ENCODE results near the gene DVL2.
"Not testable (repeated sequence)": the region's sequence is repeated elsewhere in the genome, so short reads cannot be mapped to it uniquely, and the experiment has no call there.

The DVL2 gene

DNA sequence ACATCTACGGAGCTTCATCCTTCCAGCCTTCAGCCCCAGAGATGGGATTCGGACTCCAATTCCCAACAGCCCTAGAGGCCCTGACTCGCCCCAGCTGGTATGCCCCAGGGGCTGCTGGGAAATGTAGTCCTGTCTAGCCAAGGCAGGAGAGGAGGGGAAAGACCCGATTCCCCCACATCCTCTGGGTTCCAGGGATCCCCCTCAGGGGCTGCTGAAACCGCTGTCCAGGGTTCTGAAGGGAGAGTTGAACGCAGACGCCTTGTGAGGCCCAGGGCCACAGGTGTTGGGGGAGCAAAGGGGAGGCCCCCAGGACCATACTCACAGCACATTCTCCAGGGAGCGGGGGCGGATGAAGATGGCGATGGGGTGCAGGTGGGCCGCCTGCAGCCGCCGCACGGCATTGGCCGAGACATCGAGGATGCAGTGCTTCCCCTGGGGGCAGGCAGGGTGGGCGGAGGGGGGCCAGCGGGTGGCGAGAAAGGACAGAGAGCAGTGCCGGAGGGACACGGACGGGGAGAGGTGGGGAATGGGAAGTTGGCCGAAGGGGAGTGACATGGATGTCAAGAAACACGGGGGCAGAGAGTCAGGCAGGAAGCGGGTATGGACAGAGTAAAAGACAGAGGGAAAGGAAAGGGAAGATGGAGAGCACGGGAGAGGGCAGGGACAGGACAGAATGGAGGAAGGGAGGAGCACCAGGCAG lies 42.6 kb downstream of the DVL2 start:
- no peak for DNase-seq

DNA sequence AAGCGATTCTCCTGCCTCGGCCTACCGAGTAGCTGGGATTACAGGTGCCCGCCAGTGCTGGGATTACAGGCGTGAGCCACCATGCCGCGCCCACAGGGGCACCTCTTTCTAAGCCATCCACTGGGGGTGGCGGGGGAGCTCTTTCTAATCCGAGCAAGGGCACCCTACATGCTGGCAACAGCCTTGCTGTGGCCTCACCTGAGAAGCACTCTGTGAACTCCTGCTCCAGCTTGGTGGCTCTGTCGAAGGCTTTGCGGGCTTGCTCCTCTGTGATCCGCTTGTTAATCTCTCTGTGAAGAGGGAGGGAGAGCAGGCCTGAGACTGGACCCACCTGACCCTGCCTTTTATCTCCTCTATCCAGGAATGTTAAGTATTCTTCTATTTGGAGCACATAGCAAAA lies 43.2 kb downstream of the DVL2 start:
- no peak for DNase-seq

DNA sequence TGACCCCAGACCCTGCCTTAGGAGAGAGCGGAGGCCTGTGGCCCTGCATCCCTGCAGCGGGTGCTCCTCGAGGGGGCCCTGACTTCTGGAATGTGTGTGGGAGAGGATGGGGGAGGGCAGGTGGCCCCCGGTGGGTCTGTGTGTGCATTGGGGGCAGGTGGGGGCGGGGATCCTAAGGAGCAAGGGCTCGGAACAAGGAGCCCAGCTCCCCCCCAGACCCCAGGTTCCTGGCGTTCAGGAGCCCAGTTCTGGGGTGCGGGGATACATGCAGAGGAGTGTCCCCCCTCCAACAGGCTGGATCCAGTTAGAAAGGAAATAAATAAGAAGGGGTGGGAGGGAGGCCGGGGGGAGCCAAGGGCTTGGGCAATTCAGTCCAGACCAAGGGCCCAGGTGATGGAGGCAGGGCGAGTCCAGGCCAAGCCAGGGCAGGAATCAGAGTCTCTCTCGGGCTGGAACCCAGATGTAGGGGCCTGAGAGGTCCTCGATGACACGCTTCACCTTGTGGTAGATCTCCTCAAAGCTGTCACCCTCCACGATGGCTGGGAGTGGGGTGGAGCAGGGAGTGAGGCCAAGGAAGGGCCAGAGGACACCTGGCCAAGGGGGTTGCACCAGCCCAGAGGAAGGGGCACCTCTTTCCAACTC lies 43.9 kb downstream of the DVL2 start:
- no peak for DNase-seq

DNA sequence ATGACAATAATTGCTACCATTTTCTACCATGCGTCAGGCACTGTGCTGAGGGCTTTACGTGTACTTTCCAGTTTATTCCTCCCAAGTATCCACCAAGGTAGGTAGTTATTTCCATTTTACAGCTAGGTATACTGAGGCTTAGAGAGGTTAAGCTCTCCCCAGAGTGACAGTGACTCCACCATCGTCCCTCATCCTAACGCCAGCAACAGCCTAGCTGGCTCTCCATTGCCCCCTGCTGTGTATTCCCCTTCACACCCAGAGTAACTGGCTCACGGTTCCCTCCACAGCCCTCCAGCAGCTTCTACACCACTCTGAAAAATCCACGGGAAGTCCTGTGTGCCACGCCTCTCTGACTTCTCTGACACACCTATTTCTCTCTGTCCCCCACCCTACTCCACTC lies 48.1 kb downstream of the DVL2 start:
- no peak for DNase-seq

DNA sequence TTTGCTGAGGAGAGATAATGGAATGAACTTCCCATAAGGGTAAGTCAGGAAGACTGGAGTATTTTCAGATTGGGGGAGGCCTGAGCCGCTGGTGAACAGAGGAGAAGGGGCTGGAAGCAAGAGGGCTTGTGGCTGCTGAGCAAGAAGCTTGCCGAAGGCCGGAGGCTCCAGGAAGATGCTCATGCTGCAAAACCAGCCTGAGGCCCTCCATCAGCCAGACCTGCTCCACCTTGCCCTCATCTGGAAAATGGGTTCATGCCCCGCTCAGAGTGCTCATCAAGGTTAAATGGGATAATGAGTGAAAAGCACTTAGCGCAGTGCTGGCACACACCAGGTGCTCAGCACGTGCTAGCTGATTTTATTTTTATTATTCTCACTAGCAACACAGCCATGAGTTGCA lies 49.7 kb downstream of the DVL2 start:
- DNase-seq = no peak

DNA sequence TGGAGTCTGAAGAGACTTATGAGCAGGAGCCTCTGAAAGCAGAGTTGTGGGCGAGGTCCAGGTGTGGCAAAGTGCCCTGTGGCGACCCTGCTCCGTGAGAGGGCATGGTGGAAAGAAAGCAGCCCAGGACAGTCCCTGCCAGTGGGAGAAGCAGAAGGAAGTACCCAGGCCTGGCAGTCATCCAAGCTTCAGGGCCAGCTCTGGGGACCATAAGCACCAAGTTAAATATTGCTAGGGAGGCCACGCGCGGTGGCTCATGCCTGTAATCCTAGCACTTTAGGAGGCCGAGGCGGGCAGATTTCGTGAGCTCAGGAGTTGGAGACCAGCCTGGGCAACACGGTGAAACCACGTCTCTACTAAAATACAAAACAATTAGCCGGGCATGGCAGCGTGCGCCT lies 50.2 kb downstream of the DVL2 start:
- no peak for DNase-seq

DNA sequence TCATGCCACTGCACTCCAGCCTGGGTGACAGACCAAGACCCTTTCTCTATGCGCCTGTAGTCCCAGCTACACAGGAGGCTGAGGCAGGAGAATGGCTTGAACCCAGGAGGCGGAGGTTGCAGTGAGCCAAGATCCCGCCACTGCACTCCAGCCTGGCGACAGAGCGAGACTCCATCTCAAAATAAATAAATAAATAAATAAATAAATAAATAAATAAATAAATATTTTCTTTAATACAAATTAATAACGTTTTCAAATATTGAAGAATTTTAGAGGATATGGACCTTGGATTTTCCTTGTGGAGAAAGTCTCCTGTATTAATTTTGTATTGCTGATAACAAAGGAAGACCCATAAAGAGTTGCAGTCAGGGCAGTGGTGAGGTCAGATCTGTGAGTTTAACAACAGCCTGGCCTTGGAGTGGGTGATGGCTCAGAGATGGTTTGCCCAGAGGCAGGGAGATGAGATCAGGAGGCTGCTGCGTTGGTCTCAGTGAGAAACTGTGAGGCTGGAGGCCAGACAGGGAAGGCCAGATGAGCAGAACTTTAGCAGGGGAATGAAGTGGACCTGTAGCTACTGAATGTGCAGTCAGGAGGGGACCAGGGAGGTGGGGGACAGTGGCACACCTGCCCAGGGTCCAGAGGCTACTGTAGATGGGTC lies 50.8 kb downstream of the DVL2 start:
- DNase-seq = no peak

DNA sequence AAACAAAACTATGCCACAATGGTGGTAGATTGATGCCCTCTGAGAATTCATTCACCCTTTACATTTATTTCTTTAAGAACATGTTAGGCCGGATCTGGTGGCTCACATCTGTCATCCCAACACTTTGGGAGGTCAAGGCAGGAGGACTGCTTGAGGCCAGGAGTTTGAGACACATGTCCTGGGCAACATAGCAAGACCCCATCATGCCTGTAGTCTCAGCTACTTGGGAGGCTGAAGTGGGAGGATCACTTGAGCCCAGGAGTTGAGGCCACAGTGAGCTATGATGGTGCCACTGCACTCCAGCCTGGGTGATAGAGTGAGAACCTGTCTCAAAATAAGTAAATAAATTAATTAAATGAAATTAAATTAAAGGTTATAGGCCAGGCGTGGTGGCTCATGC lies 52.2 kb downstream of the DVL2 start:
- DNase-seq = not testable (repeated sequence)

DNA sequence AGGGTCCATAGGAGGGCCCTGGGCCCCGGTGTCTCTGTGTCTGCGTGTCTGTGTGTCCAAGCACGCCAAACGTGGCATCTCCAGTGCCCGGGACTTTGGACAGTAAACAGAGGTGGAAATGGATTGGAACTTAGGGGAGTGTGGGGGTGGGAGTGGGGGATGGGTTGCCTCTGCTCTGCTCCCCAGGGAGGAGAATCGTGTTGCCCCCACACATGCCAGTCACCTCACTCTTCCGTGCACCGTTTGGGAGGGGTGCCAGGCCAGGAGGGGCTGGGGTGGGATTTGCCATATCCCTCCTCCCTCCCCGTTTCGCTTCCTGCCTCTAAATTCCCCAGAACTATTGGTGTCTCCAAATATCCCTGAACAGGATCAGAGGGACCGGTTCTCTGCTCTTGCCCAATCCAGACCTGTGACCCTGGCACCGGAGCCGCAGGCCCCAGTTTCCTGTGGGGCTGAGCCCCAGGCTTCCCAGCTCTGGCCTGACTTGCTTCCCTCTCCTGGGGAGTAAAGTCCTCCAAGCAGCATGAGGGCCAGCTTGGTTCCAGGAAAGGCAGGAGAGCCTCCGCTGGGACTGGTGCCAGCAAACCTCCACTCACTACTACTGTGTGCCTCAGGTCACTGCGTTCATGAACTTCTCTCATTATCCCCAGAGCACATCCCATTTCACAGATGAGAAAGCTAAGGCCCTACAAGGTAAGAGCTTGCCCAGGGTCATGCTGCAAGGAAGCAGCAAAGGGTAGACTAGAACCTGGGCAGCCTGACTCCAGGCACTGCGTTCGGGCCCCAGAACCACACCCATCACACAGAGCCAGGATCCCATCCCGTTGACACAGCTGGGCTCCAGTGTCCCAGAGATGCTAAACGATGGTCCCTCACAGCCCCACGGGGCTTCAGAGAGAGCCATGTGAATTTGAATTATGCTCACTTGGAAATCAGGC lies 54.7 kb downstream of the DVL2 start, which contains the start of gene ASGR1:
Gene ASGR1, minus strand, starts transcription at position 54 of the 938 bp plus-strand sequence. CDS start 807 bp downstream, outside the sequence.
- no peak for DNase-seq

DNA sequence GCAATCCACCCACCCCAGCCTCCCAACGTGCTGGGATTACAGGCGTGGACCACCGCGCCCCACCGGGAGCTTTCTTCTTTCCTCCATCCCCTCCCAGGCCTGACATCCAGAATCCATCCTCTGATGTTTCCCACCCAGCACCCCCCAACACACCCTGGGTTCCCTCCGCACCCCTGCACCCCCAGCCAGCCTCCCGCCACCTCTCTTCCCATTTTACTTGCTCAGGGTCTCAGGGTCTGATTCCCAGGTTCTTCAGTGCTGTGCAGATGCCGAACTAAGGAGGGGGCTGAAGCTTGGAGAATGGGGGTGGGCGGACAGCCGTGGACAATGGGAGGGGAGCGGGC lies 55.4 kb downstream of the DVL2 start:
- DNase-seq = no peak

DNA sequence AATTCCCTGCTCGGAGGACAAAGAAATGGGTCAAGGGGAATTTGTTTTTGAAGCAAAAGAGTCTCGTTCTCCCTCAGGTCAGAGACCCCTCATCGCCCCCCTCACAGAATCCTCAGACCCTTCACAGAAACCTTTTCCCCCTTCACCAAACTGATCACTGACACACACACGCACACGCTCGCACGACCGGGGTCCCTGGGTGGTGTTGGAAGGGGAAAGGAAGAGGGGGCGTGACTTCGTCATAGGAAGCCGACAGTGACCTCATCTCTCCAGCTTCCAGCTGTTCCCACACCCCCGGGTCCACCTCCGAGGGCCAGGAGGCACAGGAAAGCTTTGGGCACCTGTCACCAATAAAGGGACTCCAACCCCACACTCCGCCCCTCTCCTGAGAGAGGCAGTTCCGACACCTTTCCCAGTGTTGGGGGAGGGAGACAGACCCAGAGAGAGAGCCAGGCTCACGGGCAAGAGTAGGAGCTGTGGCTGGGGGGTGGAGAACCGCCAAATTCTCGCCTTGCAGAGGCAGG lies 56.3 kb downstream of the DVL2 start:
- DNase-seq = no peak

DNA sequence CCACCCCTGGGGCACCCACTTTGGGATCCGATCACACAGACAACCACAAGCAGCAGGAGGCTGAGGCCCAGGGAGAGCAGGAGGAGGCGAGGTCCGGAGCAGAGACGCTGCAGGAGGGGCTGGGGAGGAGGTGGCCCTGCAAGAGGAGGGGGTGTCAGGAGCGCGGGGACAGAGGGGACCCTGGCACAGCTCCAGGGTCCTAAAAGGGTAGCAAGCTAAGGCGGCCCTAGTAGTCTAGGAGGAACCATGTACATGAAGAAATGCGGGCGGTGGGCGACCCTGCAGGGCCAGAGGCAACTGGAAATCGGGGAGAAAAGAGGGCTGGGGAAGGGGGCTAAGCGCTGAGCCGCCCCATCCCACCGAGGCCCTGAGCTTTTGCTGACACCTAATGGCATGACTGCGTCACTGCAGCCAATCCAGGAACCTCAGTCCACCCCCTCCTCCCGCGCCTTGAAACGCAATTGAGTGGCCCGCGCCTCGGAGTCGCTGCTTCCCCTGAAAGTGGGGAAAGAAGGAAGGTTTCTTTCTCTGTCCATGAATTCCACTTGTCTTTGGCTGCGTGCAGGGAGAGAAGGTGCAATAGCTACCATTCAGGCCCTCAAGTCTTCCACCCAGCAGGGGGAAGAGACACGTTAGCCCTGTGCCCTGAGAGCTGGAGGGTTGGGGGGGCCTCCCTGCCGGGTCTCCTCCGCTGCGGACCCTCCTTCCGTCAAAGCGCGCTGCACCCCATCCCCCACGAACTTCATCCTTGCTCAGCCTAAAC lies 56.9 kb downstream of the DVL2 start:
- peak; percentile 38 to 52 for DNase-seq

DNA sequence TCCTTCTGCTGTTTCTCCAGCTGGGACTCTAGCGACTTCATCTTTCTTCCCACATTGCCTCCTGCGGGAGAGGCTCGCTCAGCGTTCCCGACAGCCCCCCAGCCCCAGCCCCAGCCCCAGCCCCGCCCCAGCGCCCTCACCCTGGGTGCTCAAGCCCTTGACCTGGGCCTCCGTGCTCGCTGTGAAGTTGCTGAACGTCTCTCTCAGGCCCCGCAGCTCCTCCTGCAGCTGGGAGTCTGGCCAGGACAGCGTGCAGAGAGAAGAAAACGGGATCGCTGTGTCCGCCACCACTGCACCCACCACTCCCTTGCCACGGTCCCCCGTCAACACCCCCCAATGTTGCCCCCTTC lies 57.5 kb downstream of the DVL2 start:
- no peak for DNase-seq

DNA sequence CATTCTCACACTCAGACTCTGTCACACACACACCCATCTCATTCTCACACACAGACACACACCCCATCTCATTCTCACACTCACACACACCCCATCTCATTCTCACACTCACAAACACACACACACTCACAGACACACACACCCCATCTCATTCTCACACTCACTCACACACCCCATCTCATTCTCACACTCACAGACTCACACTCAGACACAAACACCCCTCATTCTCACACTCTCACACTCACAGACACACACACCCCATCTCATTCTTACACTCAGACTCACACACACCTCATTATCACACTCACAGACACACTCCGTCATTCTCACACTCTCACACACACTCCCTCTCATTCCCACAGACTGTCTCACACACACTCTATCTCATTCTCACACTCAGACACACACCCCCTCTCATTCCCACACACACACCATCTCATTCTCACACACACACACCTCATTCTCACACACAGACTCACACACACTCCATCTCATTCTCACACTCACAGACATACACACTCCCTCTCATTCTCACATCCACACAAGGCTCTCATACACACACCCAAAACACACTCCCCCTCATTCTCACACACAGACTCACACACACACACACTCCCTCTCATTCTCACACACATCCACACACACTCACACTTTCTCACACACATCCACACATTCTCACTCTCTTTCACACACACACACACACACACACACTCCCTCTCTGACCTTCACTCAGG lies 58.0 kb downstream of the DVL2 start:
- no peak for DNase-seq

Data from hippocampal formation (tissue), 2 donors.